Left ventricle myocardium superior (tissue), 1 donor: ENCODE measurements around the gene CYTH2. TPM values are rescaled to one million over a fixed set of nuclear protein-coding genes. Genes with fewer than 3 reads are reported as not detected.
"Not testable (repeated sequence)": the region's sequence is repeated elsewhere in the genome, so short reads cannot be mapped to it uniquely, and the experiment has no call there.

Source experiments
- ATAC-seq: fragments of 200-7000 bp; cut with Tn5 transposase; one replicate; pipeline ENCODE4 v1.9.1; 2020; ENCODE audit warnings: mild to moderate bottlenecking, moderate library complexity
- DNase-seq: peaks from one replicate; pipeline ENCODE4 v3.0.0-alpha.2; 2020
- intact Hi-C: fragments of 100-400 bp; cut with micrococcal nuclease; formaldehyde crosslinking; loops from one replicate; pipeline ENCODE4 v1.11.0; 2022
- total RNA-seq: library from RNA; stranded (reverse); fragmentation: NEBNext Ultra II Directional; extraction: Animal tissue kit (Norgen Biotek cat#: 25700); gene quantifications from one replicate; pipeline ENCODE4 v1.2.1, GENCODE V29; 2021
- donor health status: DM: no; HTN: yes; CAD: no; lungs with severe emphysema.

The CYTH2 gene
- total RNA-seq, 1 donor from 2014 or later, result 33.4 TPM

- ATAC-seq, result no peak
- no peak for DNase-seq
- intact Hi-C loops, result no loop called here
Observed at GRCh38 chr19:48474084-48474592, 5.0 kb downstream of the CYTH2 start.

GRCh38 chr19:48475369-48476068 lies 6.3 kb downstream of the CYTH2 start:
- DNase-seq (no peak), ATAC-seq (no peak)
- intact Hi-C loops, result no loop called here

GRCh38 chr19:48476176-48476575 lies 7.0 kb downstream of the CYTH2 start:
- no peak for DNase-seq
- ATAC-seq, result no peak
- intact Hi-C loops, result no loop called here

- intact Hi-C loops, result no loop called here
- no peak for ATAC-seq
- DNase-seq, result no peak
Observed at GRCh38 chr19:48477067-48477685, 8.0 kb downstream of the CYTH2 start.

- intact Hi-C loops, result no loop called here
- no peak for ATAC-seq
- DNase-seq, result no peak
Observed at GRCh38 chr19:48477698-48478338, 8.6 kb downstream of the CYTH2 start.

GRCh38 chr19:48478339-48479256 lies 9.4 kb downstream of the CYTH2 start:
- ATAC-seq (no peak), DNase-seq (no peak)
- intact Hi-C loops, result no loop called here

- DNase-seq, result no peak
- intact Hi-C loops, result no loop called here
Observed at GRCh38 chr19:48479686-48480085, 10.5 kb downstream of the CYTH2 start.

GRCh38 chr19:48480183-48480557 lies 11.0 kb downstream of the CYTH2 start:
- ATAC-seq (peak; percentile 82), DNase-seq (peak; percentile 79)
- intact Hi-C loops, result no loop called here

More at GRCh38 chr19:48479686-48480085, 10.5 kb downstream of the CYTH2 start:
- peak; percentile 14 for ATAC-seq

GRCh38 chr19:48480558-48481500 lies 11.7 kb downstream of the CYTH2 start:
- DNase-seq (peak; percentile 76), ATAC-seq (peak; percentile 74)
- intact Hi-C loops, result no loop called here

- no peak for DNase-seq
- intact Hi-C loops, result no loop called here
- no peak for ATAC-seq
Observed at GRCh38 chr19:48481846-48482639, 12.9 kb downstream of the CYTH2 start.

GRCh38 chr19:48483301-48483700 lies 14.1 kb downstream of the CYTH2 start:
- DNase-seq, result no peak
- ATAC-seq, result no peak
- intact Hi-C loops, result no loop called here

- DNase-seq (no peak), ATAC-seq (no peak)
- intact Hi-C loops, result no loop called here
Observed at GRCh38 chr19:48484247-48484893, 15.2 kb downstream of the CYTH2 start.

- ATAC-seq (no peak), DNase-seq (no peak)
- intact Hi-C loops, result no loop called here
Observed at GRCh38 chr19:48484931-48485612, 15.9 kb downstream of the CYTH2 start.

- intact Hi-C loops, DNase-seq, ATAC-seq: not testable (repeated sequence)
Observed at GRCh38 chr19:48486706-48487105, 17.5 kb downstream of the CYTH2 start.

GRCh38 chr19:48487544-48487943 lies 18.4 kb downstream of the CYTH2 start:
- ATAC-seq, result no peak
- DNase-seq, result no peak
- intact Hi-C loops, result no loop called here

- intact Hi-C loops, result no loop called here
- DNase-seq, result peak; percentile 77
- ATAC-seq, result peak; percentile 57
Observed at GRCh38 chr19:48487948-48488347, 18.8 kb downstream of the CYTH2 start.
